Pancreas (tissue), 10 donors: ENCODE measurements around the gene ADAMTS2. TPM values are rescaled to one million over a fixed set of nuclear protein-coding genes. Genes with fewer than 3 reads are reported as not detected.

ENCODE experiments used
- ATAC-seq, 4 donors: fragments of 200-7000 bp; cut with Tn5 transposase; one replicate each; pipeline versions ENCODE4 v1.8.0 to v1.9.1; 2020; ENCODE audit warnings: mild to moderate bottlenecking in 4 of 4, moderate library complexity in 4 of 4
- DNase-seq, 6 donors: peaks; one replicate each; pipeline ENCODE4 v3.0.0-alpha.2; 2020
- FAIRE-seq: peaks from 2 replicates; lab custom pipeline; 2012; peaks lifted over from hg19 to GRCh38; lab: Jason Lieb, UNC
- H3K27ac ChIP-seq, 4 donors: fragments of 200-600 bp; sonication (generic); 1 replicate in 3 of 4; 2 replicates in 1 of 4; pipeline versions ENCODE4 v1.5.0 to v1.8.0; 2020
- H3K27me3 ChIP-seq, 4 donors: fragments of 200-600 bp; one replicate each; pipeline ENCODE4 v1.8.0; 2021
- H3K36me3 ChIP-seq, 3 donors: fragments of 200-600 bp; sonication (generic) in 1 of 3; one replicate each; pipeline versions ENCODE4 v1.5.0 to v1.8.0; 2020 to 2021
- H3K4me1 ChIP-seq, 3 donors: fragments of 200-600 bp; one replicate each; pipeline ENCODE4 v1.8.0; 2021
- H3K4me3 ChIP-seq, 4 donors: fragments of 200-600 bp; sonication (generic) in 2 of 4; one replicate each; pipeline versions ENCODE4 v1.5.0 to v1.8.0; 2020 to 2021
- H3K9me3 ChIP-seq, 4 donors: fragments of 200-600 bp; one replicate each; pipeline ENCODE4 v1.8.0; 2021
- WGBS, 2 donors: extraction: QIAGEN DNeasy Blood & Tissue Kit; methylation state at CpG; one replicate each; pipeline ENCODE4 v1.1.7; 2013; 5-methylcytosine and 5-hydroxymethylcytosine counted together
- intact Hi-C, 3 donors: fragments of 100-400 bp; cut with DNase I; formaldehyde crosslinking; loops; one replicate each; pipeline versions ENCODE4 v1.11.1 to v1.14.2; 2022
- polyA plus RNA-seq, 2 donors: library from polyadenylated mRNA; stranded (reverse); fragments of 200-250 nt; gene quantifications; one replicate each; pipeline ENCODE4 v1.2.3, GENCODE V29; 2013
- total RNA-seq, 6 donors: library from RNA; stranded (reverse); fragmentation: NEBNext Ultra II Directional in 4 of 6; extraction: Animal tissue kit (Norgen Biotek cat#: 25700) in 4 of 6; gene quantifications; one replicate each; pipeline versions ENCODE4 v1.2.1 to v1.2.4, GENCODE V29; 2021 to 2023
- TF ChIP-seq, protein P1 (sequence below), 4 donors: fragments of 200-600 bp; sonication (generic) in 3 of 4; IDR thresholded peaks; one replicate each; pipeline versions ENCODE4 v1.5.0 to v1.8.0; 2021; ENCODE audit warnings: antibody characterized with exemption in 4 of 4
- donor health status: healthy with polysubstance abuse.
- donor health status: DM: no; HTN: no; CAD: no; lungs with moderate emphysema.
- donor health status: DM: no; HTN: no; CAD: no.
- donor health status: control.
- donor health status: control.
- donor health status: Bipolar disorder and iron deficiency.
- donor health status: DM: yes; HTN: yes; CAD: no.
- donor health status: DM: no; HTN: no; CAD: no.
- donor health status: DM: no; HTN: no; CAD: no.
- donor health status: DM: yes; HTN: yes; CAD: no.

ADAMTS2 gene
- total and polyA plus RNA-seq, 8 donors = 1.3 to 18.5 (median 5.8) TPM

DNA sequence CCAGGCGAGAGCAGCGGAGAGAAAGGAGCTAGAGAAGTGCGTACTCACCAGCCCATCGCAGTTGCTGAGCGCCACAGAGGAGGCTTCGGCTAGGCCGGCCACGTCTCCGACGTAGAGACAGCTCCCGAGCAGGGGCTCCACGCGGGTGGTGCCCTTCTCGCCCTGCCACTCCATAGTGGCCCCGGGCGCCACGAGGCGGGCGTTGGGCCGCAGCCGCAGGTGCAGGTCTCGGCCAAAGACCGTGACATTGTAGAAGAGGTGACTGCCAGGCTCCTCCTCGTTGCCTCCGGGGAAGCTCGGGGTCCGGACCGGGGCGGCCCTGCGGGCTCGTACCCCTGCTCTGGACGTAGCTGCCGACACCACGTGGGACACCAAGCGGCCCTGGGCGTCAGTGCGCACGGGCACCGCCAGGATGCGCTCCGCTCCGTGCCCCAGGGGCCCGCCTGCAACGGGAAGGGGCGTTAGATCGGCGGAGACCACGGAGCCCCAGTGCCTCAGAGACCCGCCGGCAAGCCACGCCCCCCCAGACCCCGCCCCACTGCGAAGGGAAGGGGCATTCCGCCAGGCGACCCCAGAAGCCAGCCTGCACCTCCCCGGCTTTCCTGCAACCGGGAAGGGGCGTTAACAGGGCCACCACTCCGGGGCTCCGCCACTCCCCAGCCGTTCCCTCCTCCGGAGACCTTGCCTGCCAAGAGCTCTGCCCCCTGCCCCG is 1.4 kb downstream of the ADAMTS2 start:
- Histone ChIP-seq H3K27ac (no peak overlapping the region), H3K4me3 (peak overlapping the region; percentile 13 to 45 (median 22)), H3K9me3 (no peaks in the 10 kb centered on the region), H3K36me3 (no peaks in the 10 kb centered on the region), H3K27me3 (peaks cover 0 to 24% (median 0%) of the 10 kb centered on the region in 4 donors), H3K4me1 (peaks cover 0 to 8% (median 5%) of the 10 kb centered on the region in 3 donors)
- FAIRE-seq = no peak
- TF ChIP-seq, protein P1, sequence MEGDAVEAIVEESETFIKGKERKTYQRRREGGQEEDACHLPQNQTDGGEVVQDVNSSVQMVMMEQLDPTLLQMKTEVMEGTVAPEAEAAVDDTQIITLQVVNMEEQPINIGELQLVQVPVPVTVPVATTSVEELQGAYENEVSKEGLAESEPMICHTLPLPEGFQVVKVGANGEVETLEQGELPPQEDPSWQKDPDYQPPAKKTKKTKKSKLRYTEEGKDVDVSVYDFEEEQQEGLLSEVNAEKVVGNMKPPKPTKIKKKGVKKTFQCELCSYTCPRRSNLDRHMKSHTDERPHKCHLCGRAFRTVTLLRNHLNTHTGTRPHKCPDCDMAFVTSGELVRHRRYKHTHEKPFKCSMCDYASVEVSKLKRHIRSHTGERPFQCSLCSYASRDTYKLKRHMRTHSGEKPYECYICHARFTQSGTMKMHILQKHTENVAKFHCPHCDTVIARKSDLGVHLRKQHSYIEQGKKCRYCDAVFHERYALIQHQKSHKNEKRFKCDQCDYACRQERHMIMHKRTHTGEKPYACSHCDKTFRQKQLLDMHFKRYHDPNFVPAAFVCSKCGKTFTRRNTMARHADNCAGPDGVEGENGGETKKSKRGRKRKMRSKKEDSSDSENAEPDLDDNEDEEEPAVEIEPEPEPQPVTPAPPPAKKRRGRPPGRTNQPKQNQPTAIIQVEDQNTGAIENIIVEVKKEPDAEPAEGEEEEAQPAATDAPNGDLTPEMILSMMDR (IDR thresholded peaks at IDR 0.05) = no peak
- intact Hi-C loops = no loop called here
- 2 to 3% methylated on average over 57 to 63 of the region's 63 CpGs for WGBS, 2 donors
- peak in 3 of 4 donors; percentile 74 to 80 (median 75) for ATAC-seq
- peak in 2 of 6 donors; percentile 69 to 77 for DNase-seq

DNA sequence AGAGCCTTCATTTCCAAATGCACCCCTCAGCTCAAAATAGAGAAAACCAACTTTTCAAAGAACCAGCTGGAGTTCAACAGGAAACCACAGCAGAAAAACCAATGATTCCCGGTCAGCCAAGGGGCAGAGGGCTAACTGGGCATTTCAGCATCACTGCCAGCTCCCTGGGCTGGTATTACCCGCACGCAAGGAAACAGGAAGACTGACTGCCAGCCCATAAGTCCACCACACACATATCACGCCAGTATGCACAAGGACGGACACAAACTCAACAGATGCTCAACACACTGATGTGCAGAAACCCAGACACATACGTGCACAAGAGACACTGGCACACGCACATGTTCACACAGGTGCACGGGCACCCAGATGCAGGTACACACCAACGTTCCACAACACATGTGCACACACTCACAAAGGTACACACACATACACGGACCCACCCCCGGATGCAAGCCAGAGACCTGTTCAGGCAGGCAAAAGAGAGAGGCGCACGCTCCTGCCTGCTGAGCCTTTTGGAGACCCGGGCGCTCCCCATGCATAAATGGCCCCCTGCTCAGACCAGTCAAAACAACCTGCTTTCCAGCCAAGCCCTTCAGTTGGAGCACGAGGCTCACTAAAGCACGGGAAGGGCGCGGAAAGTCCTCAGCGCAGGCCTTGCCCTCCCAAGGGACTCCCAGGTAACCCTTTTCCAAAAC is 2.1 kb downstream of the ADAMTS2 start:
- FAIRE-seq (no peak), ATAC-seq (no peak), DNase-seq (no peak)
- Histone ChIP-seq H3K9me3 (no peaks in the 10 kb centered on the region), H3K4me1 (peaks cover 0 to 8% (median 5%) of the 10 kb centered on the region in 3 donors), H3K27me3 (peaks cover 0 to 24% (median 0%) of the 10 kb centered on the region in 4 donors), H3K36me3 (no peaks in the 10 kb centered on the region), H3K4me3 (peak overlapping the region in 1 of 4 donors; percentile 45), H3K27ac (no peak overlapping the region)
- TF ChIP-seq, protein P1 (IDR thresholded peaks at IDR 0.05) = no peak
- WGBS, 2 donors = 14 to 17% methylated on average over 20 of the region's 20 CpGs
- intact Hi-C loops = no loop called here

DNA sequence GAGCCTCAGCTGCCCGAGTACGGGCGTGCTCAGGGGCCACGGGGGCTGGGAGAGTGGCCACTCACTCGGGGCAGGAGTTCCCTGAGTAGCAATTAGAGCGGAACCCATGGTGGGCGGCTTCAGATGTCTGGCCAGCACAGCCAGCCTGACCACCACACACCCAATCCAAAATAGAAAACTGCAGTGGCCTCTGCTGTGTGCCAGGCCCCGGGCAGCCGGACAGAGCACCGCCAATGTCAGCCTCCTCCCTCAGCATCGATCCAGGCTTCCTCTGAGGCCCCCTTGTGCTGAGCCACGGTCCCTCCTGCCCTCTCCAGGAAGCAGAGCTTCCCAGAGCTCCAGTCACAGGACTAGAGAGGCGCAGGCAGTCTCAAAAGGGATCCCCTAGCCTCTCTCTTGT is 2.7 kb downstream of the ADAMTS2 start:
- Histone ChIP-seq H3K27me3 (peaks cover 0 to 24% (median 0%) of the 10 kb centered on the region in 4 donors), H3K27ac (no peak overlapping the region), H3K36me3 (no peaks in the 10 kb centered on the region), H3K9me3 (no peaks in the 10 kb centered on the region), H3K4me3 (no peak overlapping the region), H3K4me1 (peaks cover 0 to 8% (median 5%) of the 10 kb centered on the region in 3 donors)
- ATAC-seq (peak in 2 of 4 donors; percentile 23 to 41), DNase-seq (no peak), FAIRE-seq (no peak)
- 23 to 35% methylated on average over 13 of the region's 13 CpGs for WGBS, 2 donors
- TF ChIP-seq, protein P1 (IDR thresholded peaks at IDR 0.05) = no peak
- intact Hi-C loops = no loop called here

DNA sequence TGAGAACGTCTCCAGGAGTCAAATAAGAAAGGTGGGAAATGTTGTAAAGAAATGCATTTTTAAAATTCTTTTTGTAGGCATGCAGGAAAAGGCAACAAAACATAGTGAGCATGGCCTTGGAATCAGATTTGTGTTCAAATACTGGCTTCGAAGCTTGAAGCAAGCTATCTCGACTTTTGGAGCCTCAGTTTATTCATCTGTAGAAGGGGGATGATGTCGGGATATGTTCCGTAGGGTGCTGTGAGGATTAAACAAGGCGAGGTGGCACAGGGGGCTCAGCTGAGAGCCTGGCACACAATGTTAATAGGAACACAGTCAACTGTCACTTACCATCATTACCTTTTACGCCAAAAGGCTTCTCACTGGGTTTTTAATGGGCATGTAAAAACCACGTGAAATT is 4.8 kb downstream of the ADAMTS2 start:
- FAIRE-seq (no peak), ATAC-seq (no peak), DNase-seq (no peak)
- Histone ChIP-seq H3K36me3 (no peaks in the 10 kb centered on the region), H3K4me3 (no peak overlapping the region), H3K4me1 (peaks cover 0 to 8% (median 5%) of the 10 kb centered on the region in 3 donors), H3K27me3 (peaks cover 0 to 24% (median 0%) of the 10 kb centered on the region in 4 donors), H3K27ac (no peak overlapping the region), H3K9me3 (no peaks in the 10 kb centered on the region)
- TF ChIP-seq, protein P1 (IDR thresholded peaks at IDR 0.05) = no peak
- intact Hi-C loops = no loop called here
- WGBS, 2 donors = 64 to 66% methylated on average over 8 of the region's 8 CpGs
